Right lobe of liver (tissue), 6 donors: Measurements from ENCODE around the gene CELF4. TPM values are rescaled to one million over a fixed set of nuclear protein-coding genes. Genes with fewer than 3 reads are reported as not detected.

Experiments used
- ATAC-seq, 4 donors: fragments of 200-7000 bp; cut with Tn5 transposase; one replicate each; pipeline ENCODE4 v1.9.1; 2020; ENCODE audit warnings: mild to moderate bottlenecking in 4 of 4, moderate library complexity in 4 of 4
- DNase-seq, 3 donors: peaks; one replicate each; pipeline ENCODE4 v3.0.0-alpha.2; 2020
- H3K27ac ChIP-seq, 3 donors: fragments of 200-600 bp; one replicate each; pipeline ENCODE4 v1.8.0; 2022
- H3K27me3 ChIP-seq, 2 donors: fragments of 200-600 bp; one replicate each; pipeline ENCODE4 v1.8.0; 2022
- H3K36me3 ChIP-seq, 4 donors: fragments of 200-600 bp; sonication (generic) in 1 of 4; one replicate each; pipeline versions ENCODE4 v1.5.1 to v1.8.0; 2017 to 2022; ENCODE audit warnings: control low read depth in 1 of 4
- H3K4me1 ChIP-seq, 4 donors: fragments of 200-600 bp; sonication (generic) in 1 of 4; one replicate each; pipeline versions ENCODE4 v1.5.1 to v1.8.0; 2017 to 2022; ENCODE audit warnings: control low read depth in 1 of 4
- H3K4me3 ChIP-seq, 3 donors: fragments of 200-600 bp; one replicate each; pipeline ENCODE4 v1.8.0; 2022
- H3K9me3 ChIP-seq, 4 donors: fragments of 200-600 bp; sonication (generic) in 1 of 4; one replicate each; pipeline versions ENCODE4 v1.5.1 to v1.8.0; 2017 to 2022; ENCODE audit warnings: control low read depth in 1 of 4
- CTCF ChIP-seq, 4 donors: fragments of 200-600 bp in 3 of 4; fragments of 450-650 bp in 1 of 4; IDR thresholded peaks; one replicate each; pipeline versions ENCODE4 v1.5.1 to v1.8.0; 2016 to 2022; ENCODE audit warnings: antibody characterized with exemption in 4 of 4, mild to moderate bottlenecking in 2 of 4
- POLR2A ChIP-seq: fragments of 450-650 bp; IDR thresholded peaks from one replicate; pipeline ENCODE4 v1.6.1; 2017; ENCODE audit warnings: antibody characterized with exemption, mild to moderate bottlenecking
- WGBS: methylation state at CpG from one replicate; pipeline ENCODE4 v1.1.6; 2018; ENCODE audit warnings: low coverage, low lambda C conversion rate; ENCODE audit not compliant: insufficient coverage; ENCODE audit errors: missing lambda C conversion rate; 5-methylcytosine and 5-hydroxymethylcytosine counted together
- intact Hi-C, 2 donors: fragments of 100-400 bp; cut with DNase I; formaldehyde crosslinking; loops; one replicate each; pipeline versions ENCODE4 v1.11.2 to v1.14.1; 2022
- total RNA-seq, 6 experiments: library from RNA; depleted of rRNA in 2 of 6; stranded (reverse); fragments of >200 nt in 2 of 6; fragmentation: NEBNext Ultra II Directional in 3 of 6; extraction: Animal tissue kit (Norgen Biotek cat#: 25700) in 3 of 6; gene quantifications; one replicate each; pipeline versions ENCODE4 v1.1.0 to v1.2.4, GENCODE V29; 2016 to 2023
- donor health status: DM: no; HTN: yes; CAD: no.
- donor health status: DM: no; HTN: no; CAD: no.
- donor health status: DM: no; HTN: no; CAD: no.
- donor health status: DM: no; HTN: yes; CAD: no.
- donor health status: DM: no; HTN: yes; CAD: no.

Gene CELF4
- total RNA-seq, 6 experiments from 2014 or later: 0.06 TPM; not detected in 5

- Histone ChIP-seq H3K27me3 (no peaks in the 10 kb centered on the region), H3K9me3 (no peaks in the 10 kb centered on the region), H3K27ac (no peak overlapping the region), H3K4me3 (no peak overlapping the region), H3K4me1 (no peaks in the 10 kb centered on the region), H3K36me3 (no peaks in the 10 kb centered on the region)
- ATAC-seq (no peak), DNase-seq (no peak)
- intact Hi-C loops: no loop called here
- WGBS: 51% methylated on average over 6 of the region's 17 CpGs
- TF ChIP-seq CTCF (IDR thresholded peaks at IDR 0.05): no peak
- no peak for TF ChIP-seq POLR2A
Observed at GRCh38 chr18:37383846-37384595, 181.6 kb downstream of the CELF4 start.

- DNase-seq (no peak), ATAC-seq (no peak)
- TF ChIP-seq CTCF (IDR thresholded peaks at IDR 0.05) (no peak), POLR2A (no peak)
- H3K27ac ChIP-seq: no peak overlapping the region
- H3K4me1 ChIP-seq: no peaks in the 10 kb centered on the region
- no peaks in the 10 kb centered on the region for H3K36me3 ChIP-seq
- H3K4me3 ChIP-seq: no peak overlapping the region
- H3K27me3 ChIP-seq: no peaks in the 10 kb centered on the region
- intact Hi-C loops: no loop called here
- 43% methylated on average over 8 of the region's 8 CpGs for WGBS
- no peaks in the 10 kb centered on the region for H3K9me3 ChIP-seq
Observed at GRCh38 chr18:37383036-37383785, 182.4 kb downstream of the CELF4 start.

- intact Hi-C loops: no loop called here
Observed at GRCh38 chr18:37381554-37381953, 184.0 kb downstream of the CELF4 start.

GRCh38 chr18:37380546-37381110, 185.0 kb downstream of the CELF4 start:
- intact Hi-C loops: no loop called here

More at GRCh38 chr18:37381554-37381953, 184.0 kb downstream of the CELF4 start:
- H3K27me3 ChIP-seq: no peaks in the 10 kb centered on the region
- H3K4me3 ChIP-seq: no peak overlapping the region
- no peak overlapping the region for H3K27ac ChIP-seq
- no peaks in the 10 kb centered on the region for H3K9me3 ChIP-seq
- DNase-seq (no peak), ATAC-seq (no peak)
- H3K4me1 ChIP-seq: no peaks in the 10 kb centered on the region
- H3K36me3 ChIP-seq: no peaks in the 10 kb centered on the region
- 77% methylated on average over 2 of the region's 2 CpGs for WGBS
- TF ChIP-seq POLR2A: no peak
- no peak for TF ChIP-seq CTCF (IDR thresholded peaks at IDR 0.05)

More at GRCh38 chr18:37380546-37381110, 185.0 kb downstream of the CELF4 start:
- ATAC-seq (no peak), DNase-seq (no peak)
- TF ChIP-seq CTCF (IDR thresholded peaks at IDR 0.05) (no peak), POLR2A (no peak)
- no peak overlapping the region for H3K27ac ChIP-seq
- H3K36me3 ChIP-seq: no peaks in the 10 kb centered on the region
- H3K9me3 ChIP-seq: no peaks in the 10 kb centered on the region
- no peaks in the 10 kb centered on the region for H3K27me3 ChIP-seq
- H3K4me1 ChIP-seq: no peaks in the 10 kb centered on the region
- no peak overlapping the region for H3K4me3 ChIP-seq
